OCI-LY7 (cell line): ENCODE results near the gene CTPS2.

Source experiments
- EZH2phosphoT487 ChIP-seq: fragments of 200-600 bp; sonication (generic); IDR thresholded peaks from 2 replicates; pipeline ENCODE4 v1.6.1; 2018; ENCODE audit warnings: low read depth, borderline replicate concordance, mild to moderate bottlenecking, mixed run types, antibody characterized with exemption, low read length, moderate library complexity, mixed read lengths
- TF ChIP-seq, protein P1 (sequence below): fragments of 200-600 bp; sonication (generic); conservative IDR thresholded peaks from 2 replicates; pipeline ENCODE4 v1.5.1; 2014; ENCODE audit warnings: mild to moderate bottlenecking, antibody characterized with exemption, low read length, moderate library complexity, mixed read lengths

DNA sequence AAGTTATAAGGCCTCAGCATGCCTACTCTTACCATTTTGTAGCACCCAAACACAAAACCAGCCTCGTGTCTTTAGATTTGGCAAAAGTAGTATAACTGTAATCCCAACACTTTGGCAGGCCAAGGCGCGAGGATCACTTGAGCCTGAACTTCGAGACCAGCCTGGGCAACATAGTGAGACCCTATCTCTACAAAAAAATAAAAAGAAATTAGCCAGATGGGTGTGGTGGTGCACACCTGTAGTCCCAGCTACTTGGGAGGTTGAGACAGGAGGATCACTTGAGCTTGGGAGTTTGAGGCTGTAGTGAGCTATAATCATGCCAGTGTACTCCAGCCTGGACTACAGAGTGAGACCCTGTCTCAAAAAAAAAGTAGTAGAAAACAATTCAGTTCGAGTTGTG is 24.6 kb upstream of the CTPS2 start:
- TF ChIP-seq, protein P1, sequence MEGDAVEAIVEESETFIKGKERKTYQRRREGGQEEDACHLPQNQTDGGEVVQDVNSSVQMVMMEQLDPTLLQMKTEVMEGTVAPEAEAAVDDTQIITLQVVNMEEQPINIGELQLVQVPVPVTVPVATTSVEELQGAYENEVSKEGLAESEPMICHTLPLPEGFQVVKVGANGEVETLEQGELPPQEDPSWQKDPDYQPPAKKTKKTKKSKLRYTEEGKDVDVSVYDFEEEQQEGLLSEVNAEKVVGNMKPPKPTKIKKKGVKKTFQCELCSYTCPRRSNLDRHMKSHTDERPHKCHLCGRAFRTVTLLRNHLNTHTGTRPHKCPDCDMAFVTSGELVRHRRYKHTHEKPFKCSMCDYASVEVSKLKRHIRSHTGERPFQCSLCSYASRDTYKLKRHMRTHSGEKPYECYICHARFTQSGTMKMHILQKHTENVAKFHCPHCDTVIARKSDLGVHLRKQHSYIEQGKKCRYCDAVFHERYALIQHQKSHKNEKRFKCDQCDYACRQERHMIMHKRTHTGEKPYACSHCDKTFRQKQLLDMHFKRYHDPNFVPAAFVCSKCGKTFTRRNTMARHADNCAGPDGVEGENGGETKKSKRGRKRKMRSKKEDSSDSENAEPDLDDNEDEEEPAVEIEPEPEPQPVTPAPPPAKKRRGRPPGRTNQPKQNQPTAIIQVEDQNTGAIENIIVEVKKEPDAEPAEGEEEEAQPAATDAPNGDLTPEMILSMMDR = no peak
- no peak for TF ChIP-seq EZH2phosphoT487
